DND-41 (cell line): ENCODE results near the gene LAMTOR2.

Source experiments
- EZH2 ChIP-seq: IDR thresholded peaks from 3 replicates; pipeline ENCODE4 v1.6.1; 2012; ENCODE audit warnings: borderline replicate concordance, low read depth, mild to moderate bottlenecking, moderate library complexity, low read length, inconsistent platforms; ENCODE audit not compliant: severe bottlenecking
- TF ChIP-seq, protein P1 (sequence below): IDR thresholded peaks from 2 replicates; pipeline ENCODE4 v1.5.1; 2012; ENCODE audit warnings: borderline replicate concordance, low read length, moderate library complexity, mild to moderate bottlenecking; ENCODE audit not compliant: poor library complexity, severe bottlenecking; ENCODE audit errors: extremely low read depth

DNA sequence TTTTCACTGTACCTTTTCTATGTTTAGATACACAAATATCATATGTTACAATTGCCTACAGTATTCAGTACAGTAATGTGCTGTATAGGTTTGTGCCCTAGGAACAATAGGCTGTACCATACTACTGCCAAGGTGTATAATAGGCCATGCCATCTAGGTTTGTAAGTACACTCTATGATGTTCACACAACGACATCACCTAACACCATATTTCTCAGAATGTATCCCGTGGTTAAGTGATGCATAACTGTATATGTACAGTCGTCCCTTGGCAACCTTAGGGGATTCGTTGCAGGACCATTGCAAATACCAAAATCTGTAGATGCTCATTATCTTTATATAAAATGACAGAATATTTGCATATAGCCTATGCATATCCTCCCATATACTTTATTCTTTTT lies 28.0 kb upstream of the LAMTOR2 start:
- TF ChIP-seq, protein P1, sequence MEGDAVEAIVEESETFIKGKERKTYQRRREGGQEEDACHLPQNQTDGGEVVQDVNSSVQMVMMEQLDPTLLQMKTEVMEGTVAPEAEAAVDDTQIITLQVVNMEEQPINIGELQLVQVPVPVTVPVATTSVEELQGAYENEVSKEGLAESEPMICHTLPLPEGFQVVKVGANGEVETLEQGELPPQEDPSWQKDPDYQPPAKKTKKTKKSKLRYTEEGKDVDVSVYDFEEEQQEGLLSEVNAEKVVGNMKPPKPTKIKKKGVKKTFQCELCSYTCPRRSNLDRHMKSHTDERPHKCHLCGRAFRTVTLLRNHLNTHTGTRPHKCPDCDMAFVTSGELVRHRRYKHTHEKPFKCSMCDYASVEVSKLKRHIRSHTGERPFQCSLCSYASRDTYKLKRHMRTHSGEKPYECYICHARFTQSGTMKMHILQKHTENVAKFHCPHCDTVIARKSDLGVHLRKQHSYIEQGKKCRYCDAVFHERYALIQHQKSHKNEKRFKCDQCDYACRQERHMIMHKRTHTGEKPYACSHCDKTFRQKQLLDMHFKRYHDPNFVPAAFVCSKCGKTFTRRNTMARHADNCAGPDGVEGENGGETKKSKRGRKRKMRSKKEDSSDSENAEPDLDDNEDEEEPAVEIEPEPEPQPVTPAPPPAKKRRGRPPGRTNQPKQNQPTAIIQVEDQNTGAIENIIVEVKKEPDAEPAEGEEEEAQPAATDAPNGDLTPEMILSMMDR: no peak
- no peak for TF ChIP-seq EZH2
